ENCODE results near the gene PNMA1.

The PNMA1 gene

GRCh38 chr14:73752297-73752992 lies 38.3 kb upstream of the PNMA1 start:
- DNase-seq: no peak
- in situ Hi-C loops (cut with HindIII; ENCODE audit: low pct_ligation_motif_present, low pct_unique_long_range_greater_than_20kb, low sequenced_read_pairs): no loop called here

GRCh38 chr14:73751157-73751691 lies 37.0 kb upstream of the PNMA1 start:
- in situ Hi-C loops (cut with HindIII; ENCODE audit: low pct_ligation_motif_present, low pct_unique_long_range_greater_than_20kb, low sequenced_read_pairs): no loop called here

GRCh38 chr14:73750531-73750901 lies 36.3 kb upstream of the PNMA1 start:
- DNase-seq: no peak
- in situ Hi-C loops (cut with HindIII; ENCODE audit: low pct_ligation_motif_present, low pct_unique_long_range_greater_than_20kb, low sequenced_read_pairs): no loop called here

More at GRCh38 chr14:73751157-73751691, 37.0 kb upstream of the PNMA1 start:
- no peak for DNase-seq

GRCh38 chr14:73749706-73750530 lies 35.7 kb upstream of the PNMA1 start:
- DNase-seq: no peak
- in situ Hi-C loops (cut with HindIII; ENCODE audit: low pct_ligation_motif_present, low pct_unique_long_range_greater_than_20kb, low sequenced_read_pairs): no loop called here

- in situ Hi-C loops (cut with HindIII; ENCODE audit: low pct_ligation_motif_present, low pct_unique_long_range_greater_than_20kb, low sequenced_read_pairs): no loop called here
- DNase-seq: no peak
These were observed 34.7 kb upstream of the PNMA1 start for GRCh38 chr14:73748858-73749357.

- in situ Hi-C loops (cut with HindIII; ENCODE audit: low pct_ligation_motif_present, low pct_unique_long_range_greater_than_20kb, low sequenced_read_pairs): no loop called here
- no peak for DNase-seq
These were observed 33.4 kb upstream of the PNMA1 start for GRCh38 chr14:73747379-73748211.

- in situ Hi-C loops (cut with HindIII; ENCODE audit: low pct_ligation_motif_present, low pct_unique_long_range_greater_than_20kb, low sequenced_read_pairs): no loop called here
These were observed 32.6 kb upstream of the PNMA1 start for GRCh38 chr14:73746520-73747378.

GRCh38 chr14:73745571-73746519 lies 31.7 kb upstream of the PNMA1 start:
- DNase-seq: no peak
- in situ Hi-C loops (cut with HindIII; ENCODE audit: low pct_ligation_motif_present, low pct_unique_long_range_greater_than_20kb, low sequenced_read_pairs): no loop called here

More at GRCh38 chr14:73746520-73747378, 32.6 kb upstream of the PNMA1 start:
- DNase-seq: no peak

GRCh38 chr14:73744874-73745529 lies 30.8 kb upstream of the PNMA1 start:
- DNase-seq: no peak
- in situ Hi-C loops (cut with HindIII; ENCODE audit: low pct_ligation_motif_present, low pct_unique_long_range_greater_than_20kb, low sequenced_read_pairs): no loop called here

- in situ Hi-C loops (cut with HindIII; ENCODE audit: low pct_ligation_motif_present, low pct_unique_long_range_greater_than_20kb, low sequenced_read_pairs): no loop called here
- no peak for DNase-seq
These were observed 30.1 kb upstream of the PNMA1 start for GRCh38 chr14:73744175-73744867.

GRCh38 chr14:73743431-73743931 lies 29.3 kb upstream of the PNMA1 start:
- in situ Hi-C loops (cut with HindIII; ENCODE audit: low pct_ligation_motif_present, low pct_unique_long_range_greater_than_20kb, low sequenced_read_pairs): no loop called here
- no peak for DNase-seq

- no peak for DNase-seq
- in situ Hi-C loops (cut with HindIII; ENCODE audit: low pct_ligation_motif_present, low pct_unique_long_range_greater_than_20kb, low sequenced_read_pairs): no loop called here
These were observed 28.5 kb upstream of the PNMA1 start for GRCh38 chr14:73742520-73743238.

GRCh38 chr14:73741876-73742519 lies 27.8 kb upstream of the PNMA1 start:
- in situ Hi-C loops (cut with HindIII; ENCODE audit: low pct_ligation_motif_present, low pct_unique_long_range_greater_than_20kb, low sequenced_read_pairs): no loop called here
- DNase-seq: no peak

- DNase-seq: peak; percentile 71
- in situ Hi-C loops (cut with HindIII; ENCODE audit: low pct_ligation_motif_present, low pct_unique_long_range_greater_than_20kb, low sequenced_read_pairs): no loop called here
These were observed 27.2 kb upstream of the PNMA1 start for GRCh38 chr14:73741386-73741875.
